HAP-1 (cell line): Measurements from ENCODE around the gene DDIT4.

Source experiments
- DNase-seq, 2 experiments: peaks; one replicate each; pipeline ENCODE4 v3.0.0-alpha.2; 2016 to 2020; ENCODE audit warnings: low spot score in 2 of 2
- H3K27me3 ChIP-seq: fragments of 250-450 bp; sonication (Bioruptor Pico); 2 replicates; pipeline ENCODE4 v1.5.1; 2020; ENCODE audit warnings: low read depth, mild to moderate bottlenecking, moderate library complexity
- H3K36me3 ChIP-seq: fragments of 250-450 bp; sonication (Bioruptor Pico); replicated peaks from 2 replicates; pipeline ENCODE4 v1.5.1; 2020; ENCODE audit warnings: mild to moderate bottlenecking
- H3K4me1 ChIP-seq: fragments of 250-450 bp; sonication (Bioruptor Pico); 2 replicates; pipeline ENCODE4 v1.5.1; 2020; ENCODE audit warnings: mild to moderate bottlenecking
- H3K4me3 ChIP-seq: fragments of 250-450 bp; sonication (Bioruptor Pico); 2 replicates; pipeline ENCODE4 v1.5.1; 2020; ENCODE audit warnings: mild to moderate bottlenecking, moderate library complexity
- H3K9me3 ChIP-seq: fragments of 250-450 bp; sonication (Bioruptor Pico); 2 replicates; pipeline ENCODE4 v1.5.1; 2020; ENCODE audit warnings: mild to moderate bottlenecking, moderate library complexity
- in situ Hi-C: fragments of 300-500 bp; cut with MboI; formaldehyde crosslinking; loops from 3 replicates; pipeline ENCODE4 v1.14.3; 2020; ENCODE audit warnings: low sequenced_read_pairs, inconsistent platforms, mixed read lengths

Gene DDIT4

DNA sequence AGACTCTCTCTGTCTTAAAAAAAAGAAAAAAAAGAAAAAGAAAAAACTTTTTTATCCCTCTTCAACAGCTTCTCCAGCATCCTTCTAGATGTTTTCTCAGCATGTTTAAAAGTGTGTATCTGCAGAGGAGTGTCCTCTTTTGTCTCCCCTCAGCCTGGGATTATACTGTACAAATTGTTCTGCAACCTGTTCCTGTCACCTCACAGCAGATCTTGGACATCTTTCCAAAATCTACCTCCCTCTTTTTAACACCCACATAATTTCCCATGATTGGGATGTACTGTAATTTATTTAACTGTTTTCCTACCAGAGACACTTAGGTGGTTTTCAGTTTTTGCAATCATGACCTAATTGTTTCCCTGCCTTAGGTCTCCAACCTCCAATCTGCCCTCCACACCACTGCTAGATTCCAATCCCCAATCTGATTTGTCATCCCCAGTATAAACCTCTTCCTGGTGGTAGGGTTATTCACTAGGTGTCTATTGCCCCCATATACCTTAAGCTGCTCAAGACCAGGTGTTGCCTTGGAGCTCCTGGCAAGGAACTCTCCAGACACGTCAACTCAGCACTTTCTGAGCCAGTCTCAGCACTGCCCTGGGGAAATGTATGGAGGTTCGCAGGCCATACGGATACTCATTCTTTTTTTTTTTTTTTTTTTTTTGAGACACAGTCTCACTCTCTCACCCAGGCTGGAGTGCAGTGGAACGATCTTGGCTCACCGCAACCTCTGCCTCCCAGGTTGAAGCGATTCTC lies 17.6 kb upstream of the DDIT4 start:
- in situ Hi-C loops, result no loop called here
- Histone ChIP-seq H3K9me3 (no peaks in the 10 kb centered on the region), H3K4me1 (peaks cover 33% of the 10 kb centered on the region), H3K36me3 (no peaks in the 10 kb centered on the region), H3K4me3 (no peak overlapping the region), H3K27me3 (no peaks in the 10 kb centered on the region)
- DNase-seq, result no peak

DNA sequence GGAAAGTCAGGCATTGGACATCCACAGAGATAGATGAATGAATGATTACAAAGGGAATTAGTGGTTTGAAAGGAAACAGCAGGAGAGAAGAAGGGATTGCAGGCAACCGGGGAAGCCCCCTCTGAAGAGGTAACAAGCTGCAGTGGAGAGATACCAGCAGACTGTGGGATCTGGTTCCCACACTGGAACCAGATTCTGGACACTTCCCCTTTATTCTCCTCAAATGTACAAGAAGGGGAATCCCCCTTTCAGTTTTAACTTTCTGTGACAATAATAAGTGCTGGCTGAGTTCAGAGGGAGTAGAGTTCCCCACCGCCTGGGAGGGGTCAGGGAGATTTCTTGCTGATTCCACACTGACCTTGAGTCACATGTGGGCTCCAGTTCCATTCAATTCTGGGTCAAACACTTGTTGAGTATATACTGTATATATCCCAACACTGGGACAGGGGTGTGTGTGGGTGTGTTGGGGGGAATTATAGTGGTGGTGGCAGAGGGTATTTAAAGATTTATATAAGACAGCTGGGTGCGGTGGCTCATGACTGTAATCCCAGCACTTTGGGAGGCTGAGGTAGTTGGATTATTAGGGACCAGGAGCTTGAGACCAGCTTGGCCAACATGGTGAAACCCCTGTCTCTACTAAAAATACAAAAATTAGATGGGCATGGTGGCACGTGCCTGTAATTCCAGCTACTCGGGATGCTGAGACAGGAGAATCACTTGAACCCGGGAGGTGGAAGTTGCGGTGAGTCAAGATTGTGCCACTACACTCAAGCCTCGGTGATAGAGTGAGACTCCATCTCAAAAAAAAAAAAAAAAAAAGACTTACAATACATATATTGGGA lies 16.5 kb upstream of the DDIT4 start:
- H3K27me3 ChIP-seq, result no peaks in the 10 kb centered on the region
- no peaks in the 10 kb centered on the region for H3K36me3 ChIP-seq
- peaks cover 41% of the 10 kb centered on the region for H3K4me1 ChIP-seq
- in situ Hi-C loops, result no loop called here
- H3K4me3 ChIP-seq, result no peak overlapping the region
- no peak for DNase-seq
- H3K9me3 ChIP-seq, result no peaks in the 10 kb centered on the region

DNA sequence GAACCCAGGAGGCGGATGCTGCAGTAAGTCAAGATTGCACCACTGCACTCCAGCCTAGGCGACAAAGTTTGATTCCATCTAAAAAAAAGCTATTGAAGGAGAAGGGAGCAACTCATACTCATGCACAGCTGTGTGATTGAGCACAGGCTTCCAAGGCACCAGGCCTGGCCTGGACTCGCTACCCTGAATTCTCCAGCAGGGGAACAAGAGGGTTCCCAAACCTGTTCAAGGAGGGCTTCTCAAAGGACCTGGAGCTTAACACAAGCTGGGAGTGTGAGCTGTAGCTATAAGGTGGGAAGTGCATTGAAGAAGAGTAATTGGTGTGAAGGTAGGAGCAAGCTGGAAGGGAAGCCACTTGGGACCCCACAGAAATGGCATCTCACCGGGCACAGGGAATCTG lies 15.1 kb upstream of the DDIT4 start:
- Histone ChIP-seq H3K36me3 (no peaks in the 10 kb centered on the region), H3K9me3 (no peaks in the 10 kb centered on the region), H3K27me3 (no peaks in the 10 kb centered on the region), H3K4me3 (no peak overlapping the region), H3K4me1 (peaks cover 41% of the 10 kb centered on the region)
- in situ Hi-C loops, result no loop called here
- DNase-seq, result no peak

DNA sequence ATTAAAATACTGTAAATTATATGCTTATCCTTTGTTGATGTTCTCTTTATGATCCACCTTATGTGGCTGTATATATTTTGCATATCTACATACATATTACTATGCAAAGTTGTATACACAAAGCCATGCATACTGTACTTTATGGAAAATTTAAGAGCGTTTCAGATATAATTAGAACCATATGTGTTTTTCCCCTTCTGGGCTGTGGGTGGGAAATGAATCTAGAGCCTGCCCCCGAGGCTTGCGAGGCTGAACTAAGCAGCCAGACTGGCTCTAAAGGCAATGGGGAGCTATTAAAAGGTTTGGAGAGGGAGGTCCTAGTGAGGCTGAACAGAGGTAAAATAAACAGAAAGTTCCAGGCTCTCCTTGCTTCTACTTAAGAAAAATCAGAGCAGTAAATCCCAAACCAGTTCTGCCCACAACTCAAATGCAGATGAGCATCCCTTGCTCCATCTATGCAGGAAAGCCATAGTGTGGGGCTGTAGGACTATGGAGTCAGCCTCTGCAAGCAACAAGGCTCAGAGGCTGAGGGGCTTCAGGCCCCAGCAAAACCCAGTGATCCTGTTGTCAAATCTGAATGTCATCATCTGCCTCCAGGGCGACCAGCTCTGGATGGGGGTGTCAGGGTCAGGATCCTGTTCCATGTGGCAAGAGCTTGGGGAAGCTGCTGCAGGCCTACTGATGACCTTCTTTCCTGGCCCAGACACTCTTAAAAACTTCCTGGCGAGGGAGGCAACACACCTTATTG lies 14.1 kb upstream of the DDIT4 start:
- in situ Hi-C loops, result no loop called here
- H3K27me3 ChIP-seq, result no peaks in the 10 kb centered on the region
- H3K9me3 ChIP-seq, result no peaks in the 10 kb centered on the region
- H3K4me1 ChIP-seq, result peaks cover 40% of the 10 kb centered on the region
- no peaks in the 10 kb centered on the region for H3K36me3 ChIP-seq
- DNase-seq, result peak; percentile 84 to 90
- no peak overlapping the region for H3K4me3 ChIP-seq

DNA sequence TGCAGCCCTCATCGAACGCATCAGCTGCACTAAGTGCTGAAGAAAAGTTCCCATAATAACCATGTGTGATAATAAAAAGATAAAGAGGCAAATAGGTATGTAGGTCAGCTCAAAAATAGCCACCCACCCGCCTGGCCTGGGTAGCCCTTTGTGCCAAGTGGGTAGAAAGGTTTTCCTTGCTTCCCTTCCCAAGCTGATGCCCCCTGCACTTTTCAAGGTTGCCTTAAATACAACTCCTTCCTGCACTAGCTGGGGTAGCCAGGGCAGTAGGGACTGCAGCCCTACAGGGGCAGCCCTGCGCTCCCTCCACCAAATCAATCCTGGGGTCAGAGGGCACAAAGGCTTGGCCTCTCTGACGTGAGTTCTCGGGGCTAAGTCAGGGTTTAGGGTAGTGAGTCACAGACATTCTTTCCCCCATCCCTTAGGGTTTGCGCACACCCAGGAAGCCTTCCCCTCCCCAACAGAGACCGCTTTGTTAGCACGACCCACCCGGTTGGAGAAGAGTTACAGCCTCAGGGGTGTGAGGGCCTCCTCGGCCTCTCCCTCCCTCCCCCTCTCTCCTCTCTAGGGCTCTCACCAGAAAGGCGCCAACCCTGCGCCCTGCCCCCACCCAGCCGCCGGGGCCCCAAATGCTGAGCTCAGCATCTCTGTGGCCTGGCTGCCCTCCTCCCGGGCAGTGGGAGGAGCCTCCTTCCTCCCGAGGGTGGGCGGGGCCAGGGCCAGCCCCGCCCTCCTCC lies 13.3 kb upstream of the DDIT4 start:
- in situ Hi-C loops, result no loop called here
- peak overlapping the region; percentile 36 for H3K4me3 ChIP-seq
- H3K4me1 ChIP-seq, result peaks cover 33% of the 10 kb centered on the region

DNA sequence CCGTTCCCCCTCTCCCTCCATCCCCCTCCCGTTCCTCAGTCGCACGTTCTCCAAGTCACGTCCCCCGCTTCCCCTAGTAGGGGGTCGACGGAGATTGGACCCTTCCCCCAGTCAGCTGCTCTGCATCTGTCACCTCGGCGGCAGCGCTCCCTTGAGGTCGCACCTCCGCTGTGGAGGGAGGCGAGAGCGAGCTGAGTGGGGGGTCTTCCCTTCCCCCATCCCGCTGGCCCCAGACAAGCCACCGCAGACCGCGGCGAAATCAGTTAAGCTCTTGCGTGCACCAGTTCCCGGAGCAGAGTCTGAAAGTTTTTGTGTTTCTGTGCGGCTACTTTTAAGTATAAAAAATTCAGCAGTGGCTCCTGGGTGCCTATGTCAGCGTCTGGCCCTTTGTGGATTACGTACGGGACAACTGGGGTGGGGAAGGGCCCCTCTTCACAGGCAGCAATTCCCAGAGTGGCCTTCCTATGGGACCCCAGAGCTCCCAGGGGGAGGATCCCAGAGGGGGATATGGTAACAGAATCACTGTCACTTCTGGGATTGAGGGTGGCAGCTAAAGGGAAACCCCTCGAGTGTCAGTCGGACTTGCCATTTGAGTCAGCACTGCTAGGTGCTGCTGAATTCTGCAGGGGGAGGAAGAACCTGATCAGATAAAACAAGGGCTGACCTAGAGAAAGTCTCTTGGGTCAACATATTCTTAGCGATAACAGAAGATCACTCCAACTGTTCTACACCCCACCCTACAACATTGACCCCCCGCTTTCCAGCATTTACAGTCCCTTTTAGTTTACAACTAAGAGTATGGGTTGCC lies 12.5 kb upstream of the DDIT4 start:
- Histone ChIP-seq H3K36me3 (no peaks in the 10 kb centered on the region), H3K4me3 (peak overlapping the region; percentile 36), H3K9me3 (no peaks in the 10 kb centered on the region), H3K27me3 (no peaks in the 10 kb centered on the region), H3K4me1 (peaks cover 33% of the 10 kb centered on the region)
- in situ Hi-C loops, result no loop called here
- peak in 1 of 2 experiments; percentile 26 for DNase-seq

More for the DNA sequence above, 13.3 kb upstream of the DDIT4 start:
- Histone ChIP-seq H3K36me3 (no peaks in the 10 kb centered on the region), H3K27me3 (no peaks in the 10 kb centered on the region), H3K9me3 (no peaks in the 10 kb centered on the region)
- DNase-seq, result peak; percentile 83 to 94

DNA sequence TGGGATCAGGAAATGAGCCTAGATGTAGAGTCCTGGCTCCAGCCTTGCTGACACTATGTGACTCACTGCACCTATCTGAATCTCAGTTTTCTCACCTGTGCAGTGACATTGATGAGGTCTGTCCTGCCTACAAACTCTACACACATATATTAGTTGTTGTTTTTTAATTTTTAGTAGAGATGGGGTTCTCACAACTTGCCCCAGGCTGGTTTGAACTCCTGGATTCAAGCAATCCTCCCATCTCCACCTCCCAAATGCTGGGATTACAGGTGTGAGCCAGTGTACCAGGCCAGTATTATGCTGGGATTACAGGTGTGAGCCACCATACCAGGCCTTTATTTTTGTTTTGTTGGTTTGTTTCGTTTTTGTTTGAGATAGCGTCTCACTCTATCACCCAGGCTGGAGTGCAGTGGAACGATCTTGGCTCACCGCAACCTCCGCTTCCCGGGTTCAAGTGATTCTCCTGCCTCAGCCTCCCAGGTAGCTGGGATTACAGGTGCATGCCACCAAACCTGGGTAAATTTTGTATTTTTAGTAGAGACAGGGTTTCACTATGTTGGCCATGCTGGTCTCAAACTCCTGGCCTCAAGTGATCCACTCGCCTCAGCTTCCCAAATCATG lies 11.8 kb upstream of the DDIT4 start:
- Histone ChIP-seq H3K4me1 (peaks cover 33% of the 10 kb centered on the region), H3K9me3 (no peaks in the 10 kb centered on the region), H3K27me3 (no peaks in the 10 kb centered on the region), H3K36me3 (no peaks in the 10 kb centered on the region), H3K4me3 (no peak overlapping the region)
- in situ Hi-C loops, result no loop called here
- no peak for DNase-seq

DNA sequence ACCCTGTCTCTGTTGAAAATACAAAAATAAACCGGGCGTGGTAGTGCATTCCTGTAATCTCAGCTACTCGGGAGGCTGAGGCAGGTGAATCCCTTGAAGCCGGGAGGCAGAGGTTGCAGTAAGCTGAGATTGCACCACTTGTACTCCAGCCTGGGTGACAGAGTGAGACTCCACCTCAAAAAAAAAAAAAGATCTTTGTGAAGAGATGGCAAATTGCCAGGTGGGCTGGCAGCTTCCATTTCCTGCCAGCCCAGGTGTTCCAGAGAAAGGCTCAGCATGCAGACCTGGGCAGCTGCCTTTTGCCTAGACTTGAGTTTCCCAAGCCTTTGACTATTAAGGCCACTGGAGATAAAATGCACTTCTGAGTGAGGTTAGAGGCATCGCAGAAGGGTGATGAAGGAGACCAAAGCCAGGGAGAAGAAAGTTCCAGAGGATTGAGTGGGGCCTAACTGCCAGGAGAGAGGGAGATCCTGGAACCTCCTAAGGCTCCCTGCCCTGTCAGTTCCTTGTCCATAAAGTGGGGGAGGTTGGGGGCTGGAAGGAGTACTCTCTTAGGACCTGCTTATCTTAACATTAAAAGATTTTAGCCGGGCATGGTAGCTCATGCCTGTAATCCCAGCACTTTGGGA lies 10.0 kb upstream of the DDIT4 start:
- no peaks in the 10 kb centered on the region for H3K9me3 ChIP-seq
- peaks cover 37% of the 10 kb centered on the region for H3K4me1 ChIP-seq
- H3K27me3 ChIP-seq, result no peaks in the 10 kb centered on the region
- in situ Hi-C loops, result no loop called here
- H3K4me3 ChIP-seq, result no peak overlapping the region
- DNase-seq, result no peak
- H3K36me3 ChIP-seq, result no peaks in the 10 kb centered on the region

DNA sequence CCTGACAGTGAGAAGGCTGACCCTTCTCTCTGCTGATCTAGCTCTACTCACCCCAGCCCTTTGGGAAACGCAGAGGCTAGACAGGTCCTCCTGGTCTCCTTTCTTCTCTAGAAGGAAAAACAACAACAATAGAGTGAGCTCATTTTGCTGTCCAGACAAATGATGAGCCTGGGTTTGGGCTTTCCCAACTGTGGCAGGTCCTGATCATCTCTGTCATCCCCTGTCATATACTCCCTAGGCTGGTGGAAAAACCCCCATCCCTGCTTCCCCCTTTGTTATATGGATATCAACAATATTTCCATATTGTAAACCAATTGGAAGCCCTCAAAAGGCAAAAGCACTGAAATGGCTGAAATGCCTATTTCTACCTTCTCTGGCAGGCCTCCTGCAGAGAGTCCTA lies 9.2 kb upstream of the DDIT4 start:
- H3K4me1 ChIP-seq, result peaks cover 29% of the 10 kb centered on the region
- in situ Hi-C loops, result no loop called here
- H3K9me3 ChIP-seq, result no peaks in the 10 kb centered on the region
- DNase-seq, result no peak
- no peak overlapping the region for H3K4me3 ChIP-seq
- H3K27me3 ChIP-seq, result no peaks in the 10 kb centered on the region
- H3K36me3 ChIP-seq, result no peaks in the 10 kb centered on the region

DNA sequence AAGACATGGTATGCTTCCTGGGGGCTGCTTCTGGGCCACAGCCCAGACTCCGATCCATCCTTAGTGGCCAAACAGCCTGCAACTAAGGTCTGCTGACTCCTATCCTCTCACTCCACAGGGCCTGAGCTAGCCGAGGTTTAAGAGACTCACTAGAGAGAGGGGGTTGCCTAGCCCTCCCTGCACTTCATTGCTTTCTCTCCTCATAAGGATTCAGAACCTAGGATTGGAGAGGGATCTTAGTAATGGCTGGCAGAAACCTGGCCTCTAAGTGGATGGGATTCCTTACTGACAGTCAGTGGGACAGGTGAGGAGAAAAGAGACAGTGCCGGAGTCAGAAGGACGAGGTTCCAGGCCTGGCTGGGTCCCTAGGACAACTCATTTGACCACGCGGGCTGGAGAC lies 8.2 kb upstream of the DDIT4 start:
- Histone ChIP-seq H3K9me3 (no peaks in the 10 kb centered on the region), H3K4me3 (no peak overlapping the region), H3K36me3 (no peaks in the 10 kb centered on the region), H3K27me3 (no peaks in the 10 kb centered on the region), H3K4me1 (peaks cover 22% of the 10 kb centered on the region)
- in situ Hi-C loops, result no loop called here
- no peak for DNase-seq

DNA sequence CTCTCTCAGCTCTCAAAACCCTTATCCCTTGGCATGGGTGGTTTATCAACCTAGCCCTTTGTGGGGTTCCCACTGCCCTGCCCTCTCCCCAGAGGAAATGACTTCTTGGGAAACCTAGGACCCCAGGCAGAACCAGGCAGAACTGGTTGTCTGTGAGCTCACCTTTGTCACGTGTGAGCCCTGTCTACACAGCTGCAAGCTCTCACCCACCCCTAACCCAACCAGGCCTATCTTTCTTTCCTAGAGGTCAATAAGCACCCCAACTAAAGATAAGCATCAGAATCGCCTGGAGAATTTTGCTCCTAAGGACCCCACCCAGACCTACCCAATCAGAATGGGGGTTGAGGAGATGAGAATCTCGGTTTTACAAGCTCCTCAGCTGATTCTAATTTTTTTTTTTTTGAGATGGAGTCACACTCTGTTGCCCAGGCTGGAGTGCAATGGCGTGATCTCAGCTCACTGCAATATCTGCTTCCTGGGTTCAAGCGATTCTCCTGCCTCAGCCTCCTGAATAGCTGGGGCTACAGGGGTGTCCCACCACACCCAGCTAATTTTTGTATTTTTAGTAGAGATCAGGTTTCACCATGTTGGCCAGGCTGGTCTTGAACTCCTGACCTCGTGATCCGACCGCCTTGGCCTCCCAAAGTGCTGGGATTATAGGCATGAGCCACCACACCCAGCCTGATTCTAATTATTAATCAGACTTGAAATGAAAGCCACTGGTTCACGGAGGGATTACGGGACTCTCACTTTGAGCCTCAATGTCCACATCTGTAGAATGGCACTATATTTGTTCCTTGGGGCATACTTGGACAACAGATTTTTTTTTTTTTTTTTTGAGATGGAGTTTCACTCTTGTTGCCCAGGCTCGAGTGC lies 7.5 kb upstream of the DDIT4 start:
- Histone ChIP-seq H3K27me3 (no peaks in the 10 kb centered on the region), H3K9me3 (no peaks in the 10 kb centered on the region), H3K4me1 (peaks cover 22% of the 10 kb centered on the region), H3K4me3 (no peak overlapping the region), H3K36me3 (no peaks in the 10 kb centered on the region)
- no peak for DNase-seq
- in situ Hi-C loops, result no loop called here
